Daoy (cell line): ENCODE data around the gene TRIM8. TPM values are rescaled to one million over a fixed set of nuclear protein-coding genes. Genes with fewer than 3 reads are reported as not detected.
A peak's percentile ranks its signal among the peaks of the same experiment; 100 is the strongest.

Experiments used
- DNase-seq: peaks from one replicate; pipeline ENCODE4 v3.0.0-alpha.2; 2015; ENCODE audit warnings: low read depth
- total RNA-seq: library from RNA; depleted of rRNA; stranded (reverse); fragments of >200 nt; shearing (Covaris generic); gene quantifications from 2 replicates; pipeline ENCODE4 v1.2.3, GENCODE V29; 2014; rRNA removed

The TRIM8 gene
- total RNA-seq, 1 experiment from 2014 or later = 39.8 TPM

GRCh38 chr10:102698894-102699293, 54.6 kb downstream of the TRIM8 start:
- DNase-seq = no peak

DNA sequence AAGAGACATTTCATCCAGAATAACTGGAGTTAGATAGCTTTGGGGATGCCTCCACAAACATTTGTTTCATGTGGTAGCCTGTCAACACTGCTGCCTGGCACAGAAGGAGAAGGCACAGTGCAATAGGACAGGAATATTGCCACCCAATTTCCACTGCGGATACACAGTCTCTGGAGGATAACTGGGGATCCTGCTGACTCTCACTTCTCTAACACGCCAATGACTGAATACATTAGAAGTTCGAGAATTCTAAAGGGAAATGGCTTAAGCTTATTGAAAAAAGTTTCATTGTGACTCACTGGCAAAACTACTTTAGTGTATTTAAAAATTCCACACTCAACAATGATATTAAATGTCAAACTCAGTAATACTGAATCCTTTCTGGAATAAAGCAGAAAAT, 57.0 kb downstream of the TRIM8 start:
- DNase-seq = no peak

DNA sequence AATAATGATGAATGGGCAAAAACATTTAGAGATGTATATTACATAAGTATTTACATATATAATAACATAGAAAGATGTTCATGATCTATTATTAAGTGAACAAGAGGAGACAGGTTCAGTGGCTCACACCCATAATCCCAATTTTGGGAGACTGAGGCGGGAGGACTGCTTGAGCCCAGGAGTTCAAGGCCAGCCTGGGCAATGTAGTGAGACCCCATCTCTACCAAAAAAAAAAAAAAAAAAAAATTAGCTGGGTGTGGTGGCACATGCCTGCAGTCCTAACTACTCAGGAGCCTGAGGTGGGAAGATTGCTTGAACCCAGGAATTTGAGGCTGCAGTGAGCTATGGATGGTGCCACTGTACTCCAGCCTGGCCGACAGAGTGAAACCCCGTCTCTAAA, 57.5 kb downstream of the TRIM8 start:
- no peak for DNase-seq

DNA sequence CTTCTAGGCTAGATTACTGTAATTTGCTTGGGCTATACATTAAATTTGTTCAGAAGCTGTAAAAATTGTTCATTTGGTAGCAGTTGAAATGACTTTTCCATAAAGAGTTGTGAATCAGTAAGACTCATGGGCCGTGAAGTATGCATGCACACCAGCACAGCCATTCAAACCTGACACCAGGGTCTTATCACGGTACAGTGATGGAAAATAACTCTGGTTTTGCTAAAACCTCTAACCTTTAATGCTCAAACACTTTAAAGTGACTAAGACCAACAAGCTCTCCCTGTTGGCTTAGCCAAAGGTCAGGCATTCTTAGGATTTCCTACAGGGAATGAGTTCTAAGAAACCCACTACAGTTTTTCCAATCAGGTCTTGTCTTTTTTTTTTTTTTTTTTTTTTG, 58.5 kb downstream of the TRIM8 start:
- DNase-seq = no peak

DNA sequence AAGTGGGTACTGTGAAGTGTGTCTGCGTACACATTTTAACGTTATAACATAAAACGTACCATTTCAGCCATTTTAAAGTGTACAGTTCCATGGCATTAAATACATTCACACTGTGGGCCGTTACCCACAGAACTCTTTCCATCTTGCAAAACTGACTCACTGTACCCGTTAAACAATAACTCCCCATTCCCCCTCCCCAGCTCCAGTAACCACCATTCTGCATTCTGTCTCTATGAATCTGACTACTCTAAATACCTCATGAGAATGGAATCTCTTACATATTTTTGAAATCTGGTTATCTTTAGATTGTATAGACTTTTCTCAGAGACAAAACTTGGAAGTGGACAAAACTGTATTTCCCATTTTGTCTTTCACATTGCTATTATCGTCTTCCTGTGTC, 60.6 kb downstream of the TRIM8 start:
- DNase-seq = peak; percentile 17

- DNase-seq = no peak
Observed at GRCh38 chr10:102705531-102705930, 61.3 kb downstream of the TRIM8 start.

Other genes starting within 250 kb of the TRIM8 start
- 44.0 and 47.3 TPM in 2 replicates for gene NFKB2, start 248.8 kb upstream of the TRIM8 start, total RNA-seq
- 0.29 TPM in 1 of 2 replicates, not detected in the other for gene PSD, start 225.7 kb upstream of the TRIM8 start, total RNA-seq
- gene FBXL15, start 223.6 kb upstream of the TRIM8 start, total RNA-seq = 4.9 and 8.1 TPM in 2 replicates
- gene CUEDC2, start 211.9 kb upstream of the TRIM8 start, total RNA-seq = 19.5 and 30.1 TPM in 2 replicates
- not detected in 2 replicates for gene C10orf95, start 192.9 kb upstream of the TRIM8 start, total RNA-seq
- 77.7 and 79.4 TPM in 2 replicates for gene ACTR1A, start 141.8 kb upstream of the TRIM8 start, total RNA-seq
- 0.40 and 0.60 TPM in 2 replicates for gene SUFU, start 140.5 kb upstream of the TRIM8 start, total RNA-seq
- gene ARL3, start 69.9 kb downstream of the TRIM8 start, total RNA-seq = 5.9 and 9.0 TPM in 2 replicates
- 0.89 and 5.5 TPM in 2 replicates for gene SFXN2, start 70.2 kb downstream of the TRIM8 start, total RNA-seq
- 6.8 and 10.9 TPM in 2 replicates for gene WBP1L, start 99.5 kb downstream of the TRIM8 start, total RNA-seq
- gene CYP17A1, start 192.9 kb downstream of the TRIM8 start, total RNA-seq = not detected in 2 replicates
- 10.9 and 13.0 TPM in 2 replicates for gene BORCS7, start 209.8 kb downstream of the TRIM8 start, total RNA-seq
- 0.34 and 0.54 TPM in 2 replicates for gene AS3MT, start 225.0 kb downstream of the TRIM8 start, total RNA-seq